CD4-positive, alpha-beta T cell treated with Interleukin-15 for 4 hours (primary cell): ENCODE measurements around the gene PSMB3.

ENCODE experiments used
- DNase-seq: peaks from one replicate; pipeline ENCODE4 v3.0.0-alpha.2; 2020; ENCODE audit warnings: low spot score

Gene PSMB3

GRCh38 chr17:38797158-38797490 is 44.6 kb downstream of the PSMB3 start:
- DNase-seq, result no peak

- DNase-seq, result no peak
These were observed 45.3 kb downstream of the PSMB3 start for GRCh38 chr17:38797828-38798227.

GRCh38 chr17:38798614-38799500 is 46.3 kb downstream of the PSMB3 start:
- peak; percentile 45 for DNase-seq

- DNase-seq, result peak; percentile 90
These were observed 47.1 kb downstream of the PSMB3 start, which contains the start of gene PIP4K2B for GRCh38 chr17:38799501-38800236. TSS of gene PIP4K2B (minus strand) at chr17:38799556. CDS start at chr17:38799424, 132 bp downstream.

- no peak for DNase-seq
These were observed 47.8 kb downstream of the PSMB3 start for GRCh38 chr17:38800237-38800760.

- no peak for DNase-seq
These were observed 57.3 kb downstream of the PSMB3 start for GRCh38 chr17:38809828-38810227.
